ENCODE data around the gene FCHSD2.

The FCHSD2 gene

GRCh38 chr11:72788241-72788640 is 353.9 kb downstream of the FCHSD2 start:
- Histone ChIP-seq H3K36me3 (ENCODE audit: control insufficient read depth, insufficient read depth, low read length) (no peaks in the 10 kb centered on the region), H3K27ac (ENCODE audit: low read length) (no peak overlapping the region), H3K4me3 (ENCODE audit: low read length) (no peak overlapping the region), H3K4me1 (ENCODE audit: control insufficient read depth, insufficient read depth, low read length) (no peaks in the 10 kb centered on the region), H3K9me3 (ENCODE audit: control insufficient read depth, insufficient read depth, low read length) (no peaks in the 10 kb centered on the region), H3K27me3 (ENCODE audit: control insufficient read depth, insufficient read depth, low read length) (no peaks in the 10 kb centered on the region)
- no peak for DNase-seq (ENCODE audit: low read depth, low spot score)
- no CpG with 5 or more reads among the region's 7 CpGs for WGBS (ENCODE audit: insufficient coverage, insufficient read length)

- DNase-seq (ENCODE audit: low read depth, low spot score): peak; percentile 57
- Histone ChIP-seq H3K27ac (ENCODE audit: low read length) (no peak overlapping the region), H3K36me3 (ENCODE audit: control insufficient read depth, insufficient read depth, low read length) (no peaks in the 10 kb centered on the region), H3K9me3 (ENCODE audit: control insufficient read depth, insufficient read depth, low read length) (no peaks in the 10 kb centered on the region), H3K27me3 (ENCODE audit: control insufficient read depth, insufficient read depth, low read length) (no peaks in the 10 kb centered on the region), H3K4me3 (ENCODE audit: low read length) (no peak overlapping the region), H3K4me1 (ENCODE audit: control insufficient read depth, insufficient read depth, low read length) (no peaks in the 10 kb centered on the region)
- no CpG with 5 or more reads among the region's 16 CpGs for WGBS (ENCODE audit: insufficient coverage, insufficient read length)
Observed at GRCh38 chr11:72787216-72788104, 354.7 kb downstream of the FCHSD2 start.
